ENCODE data around the gene PKDCC.

PKDCC gene

GRCh38 chr2:42089340-42089925 lies 41.6 kb downstream of the PKDCC start:
- DNase-seq: peak; percentile 82 to 86 (median 84)

- no peak for DNase-seq
Measured at GRCh38 chr2:42090216-42090615, 42.4 kb downstream of the PKDCC start.

GRCh38 chr2:42091671-42092070 lies 43.9 kb downstream of the PKDCC start:
- no peak for DNase-seq

GRCh38 chr2:42092084-42092996 lies 44.5 kb downstream of the PKDCC start:
- peak; percentile 81 to 93 (median 88) for DNase-seq

- DNase-seq: no peak
Measured at GRCh38 chr2:42094114-42094513, 46.3 kb downstream of the PKDCC start.

- DNase-seq: peak; percentile 84 to 93 (median 86)
Measured at GRCh38 chr2:42095923-42096408, 48.1 kb downstream of the PKDCC start.

GRCh38 chr2:42096869-42097591 lies 49.2 kb downstream of the PKDCC start:
- DNase-seq: peak; percentile 24 to 46 (median 42)

- peak; percentile 85 to 95 (median 90) for DNase-seq
Measured at GRCh38 chr2:42098571-42099437, 51.0 kb downstream of the PKDCC start.

GRCh38 chr2:42099438-42100173 lies 51.8 kb downstream of the PKDCC start:
- peak in 1 of 4 experiments; percentile 50 for DNase-seq

GRCh38 chr2:42100683-42101205 lies 52.9 kb downstream of the PKDCC start:
- DNase-seq: no peak

- peak in 2 of 4 experiments; percentile 51 to 69 for DNase-seq
Measured at GRCh38 chr2:42101206-42102023, 53.6 kb downstream of the PKDCC start.

GRCh38 chr2:42102024-42102590 lies 54.3 kb downstream of the PKDCC start:
- DNase-seq: peak; percentile 94 to 97 (median 96)

GRCh38 chr2:42102591-42103450 lies 55.0 kb downstream of the PKDCC start:
- peak; percentile 54 to 85 (median 68) for DNase-seq

- DNase-seq: no peak
Measured at GRCh38 chr2:42103829-42104228, 56.0 kb downstream of the PKDCC start.

- DNase-seq: no peak
Measured at GRCh38 chr2:42104621-42105020, 56.8 kb downstream of the PKDCC start.

- DNase-seq: peak; percentile 74 to 89 (median 86)
Measured at GRCh38 chr2:42105330-42106256, 57.8 kb downstream of the PKDCC start.

GRCh38 chr2:42106257-42106816 lies 58.5 kb downstream of the PKDCC start:
- no peak for DNase-seq
